Effector memory CD4-positive, alpha-beta T cell (primary cell): ENCODE results near the gene SPATA31E1.
"Not testable (repeated sequence)": the region's sequence is repeated elsewhere in the genome, so short reads cannot be mapped to it uniquely, and the experiment has no call there.

Experiments
- DNase-seq, 3 donors: peaks; one replicate each; pipeline ENCODE4 v3.0.0-alpha.2; 2020
- H3K27ac ChIP-seq: 2 replicates; pipeline ENCODE4 v1.7.0; 2013; ENCODE audit warnings: mild to moderate bottlenecking, low read length, moderate library complexity; ENCODE audit not compliant: insufficient read depth, poor library complexity, severe bottlenecking
- H3K27me3 ChIP-seq: replicated peaks from 2 replicates; pipeline ENCODE4 v1.7.0; 2013; ENCODE audit warnings: mild to moderate bottlenecking, low read length; ENCODE audit not compliant: insufficient read depth, control insufficient read depth, poor library complexity, severe bottlenecking
- H3K36me3 ChIP-seq: 2 replicates; pipeline ENCODE4 v1.7.0; 2013; ENCODE audit warnings: mild to moderate bottlenecking, low read length, moderate library complexity; ENCODE audit not compliant: control insufficient read depth, insufficient read depth
- H3K4me1 ChIP-seq: 2 replicates; pipeline ENCODE4 v1.7.0; 2013; ENCODE audit warnings: low read length, mild to moderate bottlenecking; ENCODE audit not compliant: control insufficient read depth, insufficient read depth, poor library complexity, severe bottlenecking
- H3K4me3 ChIP-seq: 2 replicates; pipeline ENCODE4 v1.7.0; 2013; ENCODE audit warnings: low read length, low read depth, mild to moderate bottlenecking; ENCODE audit not compliant: insufficient read depth, poor library complexity, severe bottlenecking
- H3K9me3 ChIP-seq: 2 replicates; pipeline ENCODE4 v1.7.0; 2013; ENCODE audit warnings: mild to moderate bottlenecking, low read length, moderate library complexity; ENCODE audit not compliant: control insufficient read depth

The SPATA31E1 gene

GRCh38 chr9:87851186-87851585, 31.5 kb upstream of the SPATA31E1 start:
- H3K9me3 ChIP-seq, H3K4me1 ChIP-seq, H3K27ac ChIP-seq, H3K27me3 ChIP-seq, H3K4me3 ChIP-seq, DNase-seq, H3K36me3 ChIP-seq: not testable (repeated sequence)

DNA sequence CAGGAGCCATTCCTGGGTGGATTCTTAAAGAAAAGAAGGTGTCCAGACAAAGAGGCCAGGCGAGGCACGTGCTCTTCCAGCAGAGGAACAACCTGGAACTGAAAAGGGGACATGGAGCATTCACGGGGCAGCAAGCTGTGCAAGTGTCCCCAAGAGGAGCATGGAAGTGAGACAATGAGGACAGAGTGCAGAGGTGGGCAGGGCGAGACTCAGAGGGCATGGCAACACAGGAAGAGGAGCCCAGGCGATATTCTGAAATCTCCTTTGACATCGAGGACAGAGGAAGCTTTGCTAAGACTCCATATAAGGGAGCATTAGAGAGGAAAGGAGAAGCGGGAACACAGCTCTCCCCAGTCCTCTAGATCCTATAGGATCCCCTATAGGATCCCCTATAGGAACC, 29.4 kb upstream of the SPATA31E1 start:
- no peak overlapping the region for H3K27ac ChIP-seq
- no peaks in the 10 kb centered on the region for H3K9me3 ChIP-seq
- DNase-seq: no peak
- H3K36me3 ChIP-seq: no peaks in the 10 kb centered on the region
- no peaks in the 10 kb centered on the region for H3K4me1 ChIP-seq
- H3K4me3 ChIP-seq: no peak overlapping the region
- H3K27me3 ChIP-seq: no peaks in the 10 kb centered on the region

DNA sequence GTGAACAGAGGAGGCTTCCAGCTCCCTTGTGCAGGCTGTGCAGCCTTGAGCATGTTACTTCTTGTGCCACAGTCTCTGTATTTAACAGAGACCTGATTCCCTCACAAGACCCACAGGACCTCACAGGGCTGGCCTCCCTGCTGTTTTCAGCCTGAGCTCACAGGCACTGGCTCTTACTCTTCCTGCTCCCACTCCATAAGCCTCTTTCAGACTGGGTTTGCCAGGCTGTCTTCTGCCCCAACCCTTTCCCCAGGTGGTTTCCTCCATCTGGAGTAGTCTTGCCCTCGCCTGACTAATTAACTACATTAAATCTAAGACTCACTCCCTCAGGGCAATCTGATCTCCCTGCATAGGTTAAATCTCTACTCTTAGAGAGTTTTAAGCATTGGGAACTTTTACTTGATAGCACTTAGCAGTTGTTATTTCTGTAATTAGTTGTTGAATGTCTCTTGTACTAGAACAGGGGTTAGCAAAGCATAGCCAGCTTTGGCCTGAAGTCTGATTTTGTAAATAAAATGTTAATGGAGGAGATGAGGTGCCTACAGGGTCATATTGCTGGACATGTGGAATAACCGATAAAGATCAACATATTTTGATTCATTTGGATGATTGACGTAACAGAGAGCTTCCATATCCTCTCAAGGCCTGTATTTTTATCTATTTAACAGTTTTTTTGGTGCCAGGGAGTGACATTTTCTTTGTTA, 28.6 kb upstream of the SPATA31E1 start:
- H3K27ac ChIP-seq: no peak overlapping the region
- DNase-seq: no peak
- H3K27me3 ChIP-seq: no peaks in the 10 kb centered on the region
- no peaks in the 10 kb centered on the region for H3K9me3 ChIP-seq
- H3K4me1 ChIP-seq: no peaks in the 10 kb centered on the region
- H3K4me3 ChIP-seq: no peak overlapping the region
- no peaks in the 10 kb centered on the region for H3K36me3 ChIP-seq

- Histone ChIP-seq H3K27me3 (no peaks in the 10 kb centered on the region), H3K36me3 (no peaks in the 10 kb centered on the region), H3K4me1 (no peaks in the 10 kb centered on the region), H3K9me3 (no peaks in the 10 kb centered on the region), H3K4me3 (no peak overlapping the region), H3K27ac (no peak overlapping the region)
- DNase-seq: no peak
These were observed 28.1 kb upstream of the SPATA31E1 start for GRCh38 chr9:87854580-87854955.

- no peak for DNase-seq
- H3K4me3 ChIP-seq: no peak overlapping the region
- no peaks in the 10 kb centered on the region for H3K9me3 ChIP-seq
- no peaks in the 10 kb centered on the region for H3K4me1 ChIP-seq
- H3K27me3 ChIP-seq: no peaks in the 10 kb centered on the region
- no peaks in the 10 kb centered on the region for H3K36me3 ChIP-seq
- no peak overlapping the region for H3K27ac ChIP-seq
These were observed 27.6 kb upstream of the SPATA31E1 start for GRCh38 chr9:87855061-87855460.

GRCh38 chr9:87857141-87857947, 25.3 kb upstream of the SPATA31E1 start:
- no peak for DNase-seq
- no peaks in the 10 kb centered on the region for H3K9me3 ChIP-seq

DNA sequence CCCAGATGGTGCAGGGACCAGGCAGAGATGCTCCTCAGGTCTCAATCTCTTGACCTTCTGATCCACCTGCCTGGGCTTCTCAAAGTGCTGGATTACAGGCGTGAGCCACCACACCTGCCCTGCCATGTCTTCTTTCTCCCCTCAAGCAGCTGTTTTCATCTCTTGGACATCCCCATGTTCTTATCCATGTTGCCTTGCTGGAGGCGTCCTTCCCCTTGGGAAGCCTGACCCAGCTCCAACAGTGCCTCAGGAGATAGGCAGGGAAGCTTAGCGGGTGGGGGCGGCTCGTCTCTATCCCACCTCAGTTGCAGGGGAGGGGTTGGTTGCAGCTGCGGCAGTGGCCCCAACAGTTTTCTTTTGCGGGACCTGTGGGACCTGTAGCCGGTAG, 24.7 kb upstream of the SPATA31E1 start:
- Histone ChIP-seq H3K9me3 (no peaks in the 10 kb centered on the region), H3K27me3 (no peaks in the 10 kb centered on the region), H3K4me1 (no peaks in the 10 kb centered on the region), H3K27ac (no peak overlapping the region), H3K36me3 (no peaks in the 10 kb centered on the region), H3K4me3 (no peak overlapping the region)
- DNase-seq: no peak

More at GRCh38 chr9:87857141-87857947, 25.3 kb upstream of the SPATA31E1 start:
- Histone ChIP-seq H3K27me3 (no peaks in the 10 kb centered on the region), H3K27ac (no peak overlapping the region), H3K36me3 (no peaks in the 10 kb centered on the region), H3K4me1 (no peaks in the 10 kb centered on the region), H3K4me3 (no peak overlapping the region)

DNA sequence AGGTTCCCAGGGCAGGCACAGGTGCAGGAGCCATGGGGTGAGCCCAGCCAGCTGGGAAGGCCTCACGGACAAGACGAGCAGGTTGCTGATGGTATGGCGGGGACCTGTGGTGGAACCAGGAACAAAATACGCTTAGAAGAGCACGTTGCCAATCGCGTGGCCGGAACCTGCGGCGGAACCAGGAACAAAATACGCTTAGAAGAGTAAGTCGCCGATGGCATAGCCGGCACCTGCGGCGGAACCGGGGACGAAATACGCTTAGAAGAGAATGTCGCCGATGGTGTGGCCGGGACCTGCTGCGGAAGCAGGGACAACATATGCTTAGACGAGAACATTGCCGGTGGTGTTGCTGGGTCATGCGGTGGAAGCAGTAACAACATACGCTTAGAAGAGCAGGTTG, 23.5 kb upstream of the SPATA31E1 start:
- H3K27ac ChIP-seq: no peak overlapping the region
- no peak overlapping the region for H3K4me3 ChIP-seq
- no peaks in the 10 kb centered on the region for H3K27me3 ChIP-seq
- no peaks in the 10 kb centered on the region for H3K36me3 ChIP-seq
- no peak for DNase-seq
- H3K9me3 ChIP-seq: no peaks in the 10 kb centered on the region
- no peaks in the 10 kb centered on the region for H3K4me1 ChIP-seq

- no peaks in the 10 kb centered on the region for H3K9me3 ChIP-seq
- no peaks in the 10 kb centered on the region for H3K4me1 ChIP-seq
These were observed 22.9 kb upstream of the SPATA31E1 start for GRCh38 chr9:87859786-87860185.

DNA sequence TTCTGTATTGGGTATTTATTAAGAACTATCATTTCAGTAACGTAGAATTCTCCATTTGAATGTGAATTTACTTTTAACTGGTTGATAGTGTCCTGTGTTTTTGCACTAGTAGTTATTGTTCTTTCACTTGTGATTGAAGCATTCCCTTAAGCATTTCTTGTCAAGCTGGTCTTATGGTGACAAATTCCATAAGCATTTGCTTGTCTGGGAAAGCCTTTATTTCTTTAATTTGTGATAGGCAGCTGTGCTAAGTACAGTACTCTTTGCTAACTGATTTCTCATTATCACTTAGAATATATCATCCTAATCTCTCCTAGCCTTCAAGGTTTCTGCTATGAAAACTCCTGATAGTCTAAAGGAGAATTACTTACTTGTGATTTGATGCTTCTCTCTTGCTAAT, 21.3 kb upstream of the SPATA31E1 start:
- Histone ChIP-seq H3K27me3 (no peaks in the 10 kb centered on the region), H3K27ac (no peak overlapping the region), H3K36me3 (no peaks in the 10 kb centered on the region), H3K9me3 (no peaks in the 10 kb centered on the region), H3K4me1 (no peaks in the 10 kb centered on the region), H3K4me3 (no peak overlapping the region)
- DNase-seq: no peak

More at GRCh38 chr9:87859786-87860185, 22.9 kb upstream of the SPATA31E1 start:
- no peak for DNase-seq
- Histone ChIP-seq H3K36me3 (no peaks in the 10 kb centered on the region), H3K4me3 (no peak overlapping the region), H3K27ac (no peak overlapping the region), H3K27me3 (no peaks in the 10 kb centered on the region)
